H4 (cell line): ENCODE data around the gene CENPVL1. TPM values are rescaled to one million over a fixed set of nuclear protein-coding genes. Genes with fewer than 3 reads are reported as not detected.

Experiments used
- total RNA-seq: library from RNA; depleted of rRNA; stranded (reverse); fragments of >200 nt; shearing (Covaris generic); gene quantifications from 2 replicates; pipeline ENCODE4 v1.2.3, GENCODE V29; 2014; rRNA removed

Gene CENPVL1
- total RNA-seq, 1 experiment from 2014 or later, result not detected

Other genes starting within 250 kb of the CENPVL1 start
- 26.3 and 29.3 TPM in 2 replicates for gene NUDT11, start 213.9 kb upstream of the CENPVL1 start, total RNA-seq
- 0.27 TPM in 1 of 2 replicates, not detected in the other for gene CENPVL3, start 91.6 kb upstream of the CENPVL1 start, total RNA-seq
- not detected in 2 replicates for gene CENPVL2, start 27.7 kb upstream of the CENPVL1 start, total RNA-seq
- gene GSPT2, start 32.9 kb downstream of the CENPVL1 start, total RNA-seq, result 9.6 and 11.8 TPM in 2 replicates
- 214 and 291 TPM in 2 replicates for gene MAGED1, start 183.1 kb downstream of the CENPVL1 start, total RNA-seq